ENCODE results near the gene MAPK13.

Gene MAPK13

GRCh38 chr6:36170704-36171103 is 40.4 kb downstream of the MAPK13 start:
- ChIA-PET CTCF (interaction anchor here (1.2 kb wide), 1 partner anchor 47 kb away, joined by 4 read pairs; no protein-coding TSS in a partner anchor), POLR2A (no interaction called here)
- TF ChIP-seq CTCF (IDR thresholded peaks at IDR 0.05; ENCODE audit: insufficient read depth, low read length, missing control alignments), result no peak
- no peak overlapping the region for H3K4me3 ChIP-seq (ENCODE audit: low read depth, low read length)
- DNase-seq (ENCODE audit: low read depth, low spot score), result no peak

- POLR2A ChIA-PET, result no interaction called here
- no peak for DNase-seq (ENCODE audit: low read depth, low spot score)
- no peak overlapping the region for H3K4me3 ChIP-seq (ENCODE audit: low read depth, low read length)
- CTCF ChIA-PET, result interaction anchor here (1.0 to 1.3 kb wide), 5 partner anchors 10 to 77 kb away, joined by 3 to 4 read pairs (median 3); no protein-coding TSS in a partner anchor
- TF ChIP-seq CTCF (IDR thresholded peaks at IDR 0.05; ENCODE audit: insufficient read depth, low read length, missing control alignments), result no peak
Observed at GRCh38 chr6:36171573-36171972, 41.3 kb downstream of the MAPK13 start.

GRCh38 chr6:36177166-36177565 is 46.9 kb downstream of the MAPK13 start:
- ChIA-PET POLR2A (no interaction called here), CTCF (no interaction called here)
- TF ChIP-seq CTCF (IDR thresholded peaks at IDR 0.05; ENCODE audit: insufficient read depth, low read length, missing control alignments), result no peak
- no peak for DNase-seq (ENCODE audit: low read depth, low spot score)
- H3K4me3 ChIP-seq (ENCODE audit: low read depth, low read length), result no peak overlapping the region

GRCh38 chr6:36178544-36178943 is 48.2 kb downstream of the MAPK13 start:
- CTCF ChIA-PET, result no interaction called here
- POLR2A ChIA-PET, result no interaction called here
- TF ChIP-seq CTCF (IDR thresholded peaks at IDR 0.05; ENCODE audit: insufficient read depth, low read length, missing control alignments), result no peak

GRCh38 chr6:36180126-36180525 is 49.8 kb downstream of the MAPK13 start:
- no peak for DNase-seq (ENCODE audit: low read depth, low spot score)
- TF ChIP-seq CTCF (IDR thresholded peaks at IDR 0.05; ENCODE audit: insufficient read depth, low read length, missing control alignments), result no peak
- no peak overlapping the region for H3K4me3 ChIP-seq (ENCODE audit: low read depth, low read length)
- ChIA-PET POLR2A (no interaction called here), CTCF (no interaction called here)

More at GRCh38 chr6:36178544-36178943, 48.2 kb downstream of the MAPK13 start:
- H3K4me3 ChIP-seq (ENCODE audit: low read depth, low read length), result no peak overlapping the region
- no peak for DNase-seq (ENCODE audit: low read depth, low spot score)

- no peak for DNase-seq (ENCODE audit: low read depth, low spot score)
- no peak for TF ChIP-seq CTCF (IDR thresholded peaks at IDR 0.05; ENCODE audit: insufficient read depth, low read length, missing control alignments)
- ChIA-PET POLR2A (no interaction called here), CTCF (no interaction called here)
- H3K4me3 ChIP-seq (ENCODE audit: low read depth, low read length), result no peak overlapping the region
Observed at GRCh38 chr6:36184311-36184710, 54.0 kb downstream of the MAPK13 start.

Measured in AG04449 (cell line).